HG02973 (cell line): ENCODE measurements around the gene PIAS1.
"Not testable (repeated sequence)": the region's sequence is repeated elsewhere in the genome, so short reads cannot be mapped to it uniquely, and the experiment has no call there.

ENCODE experiments used
- ATAC-seq: cut with Tn5 transposase; IDR thresholded peaks from one replicate; pipeline ENCODE4 v1.9.1; 2021; ENCODE audit warnings: moderate library complexity; ENCODE audit not compliant: unreplicated experiment

PIAS1 gene

DNA sequence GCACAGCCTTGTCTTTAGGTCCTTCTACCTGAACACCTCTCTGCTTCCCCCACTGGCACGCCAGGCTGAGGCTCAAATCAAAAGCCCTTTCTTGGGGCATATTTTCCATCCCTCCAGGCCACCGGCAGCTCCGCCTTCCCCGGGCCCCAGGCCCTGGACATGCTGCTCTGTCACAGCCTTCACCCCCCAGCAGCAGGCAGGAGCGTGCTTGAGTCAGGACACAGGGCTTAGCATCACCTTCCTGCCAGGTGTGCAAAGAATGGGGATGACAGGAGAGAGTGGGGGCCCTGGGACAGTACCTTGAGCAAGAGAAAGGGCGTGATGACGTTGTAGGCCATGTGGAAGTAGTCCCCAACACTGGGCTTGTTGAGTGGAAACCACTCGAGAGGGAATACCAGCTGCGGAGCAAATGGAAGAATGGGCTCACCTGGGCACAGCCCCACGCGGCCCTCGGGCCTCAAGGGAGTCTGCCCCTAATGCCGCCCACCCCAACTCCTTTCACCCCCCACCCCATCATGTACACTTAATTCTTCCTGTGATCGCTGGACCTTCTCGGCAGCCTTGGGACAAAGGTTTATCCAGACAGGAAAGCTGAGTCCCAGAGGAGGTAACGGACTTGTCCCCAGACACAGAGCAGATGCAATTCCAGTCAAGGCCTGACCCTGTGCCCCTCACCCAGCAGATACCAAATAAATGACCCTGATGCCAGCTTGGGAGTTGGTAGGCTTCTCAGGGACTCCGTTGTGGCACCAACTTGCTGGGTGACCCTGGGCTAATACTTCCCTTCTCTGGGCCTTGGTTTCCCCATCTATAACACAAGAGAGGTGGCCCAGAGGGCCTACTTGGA lies 160.1 kb downstream of the PIAS1 start:
- ATAC-seq = no peak

DNA sequence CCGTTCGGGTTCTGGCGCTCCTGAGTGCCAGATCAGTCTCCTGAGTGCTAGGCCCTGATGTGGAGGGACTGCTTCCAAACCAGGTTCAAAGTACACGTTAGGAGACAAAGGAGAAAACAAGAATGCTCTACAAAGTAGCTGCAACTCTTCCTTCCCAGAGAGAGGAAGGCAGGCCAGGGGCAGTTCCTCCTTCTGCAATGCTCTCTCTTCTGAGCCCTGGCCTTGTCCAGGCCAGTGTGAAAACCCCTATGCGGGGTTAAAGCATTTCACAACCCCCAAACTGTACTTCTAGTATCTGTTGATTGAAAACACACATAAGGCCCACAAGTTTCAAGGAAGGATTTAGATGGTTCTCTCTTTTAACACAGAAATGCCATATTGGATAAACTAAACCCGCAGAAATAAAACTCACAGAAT lies 160.7 kb downstream of the PIAS1 start:
- no peak for ATAC-seq

DNA sequence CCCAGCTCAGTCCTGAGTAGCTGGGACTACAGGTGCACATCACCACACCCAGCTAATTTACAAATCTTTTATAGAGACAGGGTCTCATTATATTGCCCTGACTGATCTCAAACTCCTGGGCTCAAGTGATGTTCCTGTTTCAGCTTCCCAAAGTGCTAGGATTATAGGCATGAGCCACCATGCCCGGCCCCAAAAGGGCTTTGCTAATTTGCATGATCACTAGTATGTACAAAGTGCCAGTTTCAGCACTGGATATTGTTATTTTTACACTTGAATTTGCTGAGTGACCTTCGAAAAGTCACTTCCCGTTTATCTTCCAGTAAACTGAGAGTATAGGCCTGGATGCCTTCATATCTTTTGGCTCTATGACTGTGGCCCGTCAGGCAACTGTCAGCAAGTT lies 163.2 kb downstream of the PIAS1 start:
- no peak for ATAC-seq

DNA sequence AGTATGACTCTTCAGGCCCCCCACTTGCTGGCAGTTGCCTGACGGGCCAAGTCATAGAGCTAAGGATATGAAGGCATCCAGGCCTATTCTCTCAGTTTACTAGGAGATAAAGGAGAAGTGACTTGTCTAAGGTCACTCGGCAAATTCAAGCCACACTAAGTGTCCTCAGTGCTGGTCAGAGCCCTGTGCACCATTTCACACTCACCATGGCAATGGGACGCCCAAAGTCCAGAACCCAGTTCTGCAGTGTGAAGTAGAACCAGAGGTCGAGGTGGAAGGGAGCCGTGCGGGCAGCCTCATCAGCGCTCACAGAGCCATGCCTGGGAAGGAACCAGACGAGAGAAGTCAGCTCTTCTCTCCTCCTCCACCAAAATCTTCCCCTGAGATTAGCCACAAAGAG lies 164.2 kb downstream of the PIAS1 start:
- ATAC-seq = no peak

DNA sequence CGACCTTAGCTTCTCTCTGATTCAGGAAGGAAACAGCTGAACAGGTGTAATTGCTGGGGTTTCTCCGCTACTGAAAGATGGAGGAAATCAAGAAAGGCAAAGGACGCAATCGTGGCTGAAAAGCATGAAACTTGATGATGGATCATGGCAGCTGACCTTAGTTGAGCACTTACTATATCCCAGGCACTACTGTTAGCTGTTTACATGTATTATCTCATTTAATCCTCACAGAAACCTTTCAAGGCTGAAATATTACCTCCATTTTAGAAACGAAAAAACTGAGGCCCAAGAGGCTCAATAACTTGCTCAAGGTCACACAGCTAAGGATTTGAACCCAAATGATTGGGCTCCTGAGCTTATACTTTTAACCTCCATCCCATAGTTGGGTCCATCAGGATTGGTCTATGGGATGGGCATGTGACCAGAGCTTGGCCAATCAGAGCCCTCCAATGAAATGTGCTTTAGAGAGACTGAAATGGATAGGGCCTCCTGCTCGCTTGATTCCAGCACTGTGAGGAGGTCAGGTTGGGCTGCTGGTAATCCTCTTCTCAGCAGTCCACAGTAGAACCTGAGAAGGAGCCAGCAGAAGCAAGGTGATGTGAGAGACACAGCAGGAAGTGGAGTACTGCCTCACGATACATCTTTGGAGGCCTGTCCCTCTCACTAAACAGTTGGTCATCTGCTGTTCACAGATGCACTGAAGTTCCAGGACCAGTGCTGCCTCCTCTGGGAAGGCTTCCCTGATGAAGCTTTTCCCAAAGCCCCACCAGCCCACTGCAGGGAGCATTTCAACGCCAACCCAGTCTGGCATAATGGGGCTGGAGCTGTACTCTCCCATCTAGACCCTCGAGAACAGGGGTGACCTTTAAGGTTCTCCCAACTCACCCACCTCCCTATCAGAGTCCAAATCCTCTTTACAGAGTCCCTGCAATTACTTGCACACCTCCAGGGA lies 165.0 kb downstream of the PIAS1 start:
- ATAC-seq = no peak

DNA sequence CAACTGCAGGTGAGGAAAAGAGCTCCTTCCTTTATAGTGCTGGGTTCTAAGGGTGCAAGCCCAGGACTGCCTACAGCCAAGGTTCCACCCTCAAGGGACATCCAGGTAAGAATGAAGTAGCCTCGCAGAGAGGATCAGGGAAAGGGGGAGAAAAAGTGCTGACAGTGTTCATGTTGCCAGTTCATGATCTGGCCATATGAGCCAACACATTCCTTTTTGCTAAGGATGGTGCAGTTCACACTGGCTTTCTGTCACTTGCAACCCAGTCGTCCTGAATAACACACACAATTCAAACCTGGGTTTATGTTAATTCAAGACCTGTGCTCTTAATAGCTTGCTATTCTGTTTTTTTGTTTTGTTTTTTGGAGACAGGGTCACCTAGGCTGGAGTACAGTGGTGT lies 166.4 kb downstream of the PIAS1 start:
- no peak for ATAC-seq

DNA sequence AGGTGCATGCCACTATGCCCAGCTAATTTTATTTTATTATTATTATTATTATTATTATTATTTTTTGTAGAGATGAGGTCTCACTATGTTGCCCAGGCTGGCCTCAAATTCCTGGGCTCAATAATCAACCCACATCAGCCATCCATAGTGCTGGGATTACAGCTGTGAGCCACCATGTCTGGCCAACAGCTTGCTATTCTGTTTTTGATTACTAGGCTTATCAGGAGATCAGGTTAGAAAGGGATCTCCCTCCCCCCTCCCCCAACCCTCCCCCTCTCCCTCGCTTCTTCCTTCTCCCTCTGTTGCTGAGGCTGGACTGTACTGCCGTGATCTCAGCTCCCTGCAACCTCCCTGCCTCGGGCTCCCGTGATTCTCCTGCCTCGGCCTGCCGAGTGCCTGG lies 166.9 kb downstream of the PIAS1 start:
- no peak for ATAC-seq

DNA sequence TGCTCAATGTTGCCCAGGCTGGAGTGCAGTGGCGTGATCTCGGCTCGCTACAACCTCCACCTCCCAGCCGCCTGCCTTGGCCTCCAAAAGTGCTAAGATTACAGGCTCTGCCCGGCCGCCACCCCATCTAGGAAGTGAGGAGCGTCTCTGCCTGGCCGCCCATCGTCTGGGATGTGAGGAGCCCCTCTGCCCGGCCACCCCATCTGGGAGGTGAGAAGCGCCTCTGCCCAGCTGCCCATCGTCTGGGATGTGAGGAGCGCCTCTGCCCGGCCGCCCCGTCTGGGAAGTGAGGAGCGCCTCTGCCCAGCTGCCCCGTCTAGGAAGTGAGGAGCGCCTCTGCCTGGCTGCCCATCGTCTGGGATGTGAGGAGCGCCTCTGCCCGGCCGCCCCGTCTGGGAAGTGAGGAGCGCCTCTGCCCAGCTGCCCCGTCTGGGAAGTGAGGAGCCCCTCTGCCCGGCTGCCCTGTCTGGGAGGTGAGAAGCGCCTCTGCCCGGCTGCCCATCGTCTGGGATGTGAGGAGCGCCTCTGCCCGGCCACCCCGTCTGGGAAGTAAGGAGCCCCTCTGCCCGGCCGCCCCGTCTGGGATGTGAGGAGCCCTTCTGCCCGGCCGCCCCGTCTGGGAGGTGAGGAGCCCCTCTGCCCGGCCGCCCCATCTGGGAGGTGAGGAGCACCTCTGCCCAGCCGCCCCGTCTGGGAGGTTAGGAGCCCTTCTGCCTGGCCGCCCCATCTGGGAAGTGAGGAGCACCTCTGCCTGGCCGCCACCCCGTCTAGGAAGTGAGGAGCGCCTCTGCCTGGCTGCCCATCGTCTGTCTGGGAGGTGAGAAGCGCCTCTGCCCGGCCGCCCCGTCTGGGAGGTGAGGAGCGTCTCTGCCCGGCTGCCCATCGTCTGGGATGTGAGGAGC lies 167.7 kb downstream of the PIAS1 start:
- not testable (repeated sequence) for ATAC-seq

DNA sequence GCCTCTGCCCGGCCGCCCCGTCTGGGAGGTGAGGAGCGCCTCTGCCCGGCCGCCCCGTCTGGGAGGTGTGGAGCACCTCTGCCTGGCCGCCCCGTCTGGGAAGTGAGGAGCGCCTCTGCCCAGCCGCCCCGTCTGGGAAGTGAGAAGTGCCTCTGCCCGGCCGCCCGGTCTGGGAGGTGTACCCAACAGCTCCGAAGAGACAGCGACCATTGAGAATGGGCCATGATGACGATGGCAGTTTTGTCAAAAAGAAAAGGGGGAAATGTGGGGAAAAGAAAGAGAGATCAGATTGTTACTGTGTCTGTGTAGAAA lies 168.3 kb downstream of the PIAS1 start:
- ATAC-seq = not testable (repeated sequence)

DNA sequence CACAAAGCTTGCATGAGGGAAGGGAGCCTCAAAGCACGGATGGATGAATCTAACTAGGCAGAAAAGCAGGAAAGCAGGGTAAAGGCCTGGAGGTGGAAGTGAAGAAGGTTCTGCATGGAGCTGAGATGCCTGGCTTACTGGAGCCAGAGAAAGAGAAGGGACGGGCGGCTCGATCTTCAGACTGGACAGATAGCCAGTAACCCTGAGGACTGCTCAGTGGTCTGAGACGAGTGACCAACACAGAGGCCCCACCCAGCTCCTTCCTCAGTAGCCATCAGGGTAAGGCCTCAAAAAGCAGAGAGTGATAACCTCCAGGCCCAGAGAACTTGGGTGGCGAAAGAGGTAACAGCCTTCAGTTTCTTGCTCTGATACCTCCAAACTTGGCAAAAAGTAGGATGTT lies 169.1 kb downstream of the PIAS1 start:
- ATAC-seq = no peak

DNA sequence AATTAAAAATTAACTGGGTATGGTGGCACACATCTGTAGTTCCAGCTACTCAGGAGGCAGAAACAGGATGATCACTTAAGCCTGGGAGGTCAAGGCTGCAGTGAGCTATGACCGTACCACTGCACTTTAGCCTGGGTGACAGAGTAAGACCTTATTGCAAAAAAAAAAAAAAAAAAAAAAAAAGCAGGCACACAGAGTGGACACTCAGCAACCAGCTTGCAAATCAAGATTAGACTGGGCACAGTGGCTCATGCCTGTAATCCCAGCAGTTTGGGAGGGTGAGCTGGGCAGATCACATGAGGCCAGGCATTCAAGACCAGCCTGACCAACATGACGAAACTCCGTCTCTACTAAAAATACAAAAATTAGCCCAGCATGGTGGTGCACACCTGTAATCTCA lies 170.0 kb downstream of the PIAS1 start:
- ATAC-seq = no peak

DNA sequence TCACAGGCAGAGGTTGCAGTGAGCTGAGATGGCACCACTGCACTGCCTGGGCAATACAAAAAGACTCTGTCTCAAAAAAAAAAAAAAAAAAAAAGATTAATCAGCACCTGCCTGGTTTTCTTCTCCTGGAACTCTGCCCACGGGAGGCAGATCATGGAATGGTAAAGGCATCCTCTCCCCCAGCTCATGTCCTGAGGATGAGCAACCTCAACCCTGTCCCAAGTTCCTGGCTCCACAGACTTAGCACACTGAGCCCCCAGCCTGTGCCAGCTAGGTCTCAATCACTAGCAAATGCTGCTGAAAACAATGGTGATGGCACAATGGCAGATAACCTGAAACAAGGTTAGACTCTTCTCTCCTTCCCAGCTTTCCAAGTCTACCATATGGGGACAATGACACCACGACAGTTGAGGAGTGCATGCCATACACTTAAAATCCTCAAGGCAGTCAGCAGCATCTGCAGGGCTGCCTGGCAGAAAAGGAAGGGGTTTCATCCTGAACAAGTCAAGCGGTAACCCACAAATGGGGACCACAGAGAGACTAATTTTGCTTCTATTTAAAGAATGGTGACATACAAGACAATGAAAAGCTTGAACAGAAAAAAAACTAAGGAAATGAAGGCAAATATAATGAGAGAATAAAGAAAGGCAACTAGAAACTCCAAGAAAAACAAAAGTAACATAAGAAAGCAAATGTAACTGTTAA lies 170.6 kb downstream of the PIAS1 start:
- no peak for ATAC-seq

DNA sequence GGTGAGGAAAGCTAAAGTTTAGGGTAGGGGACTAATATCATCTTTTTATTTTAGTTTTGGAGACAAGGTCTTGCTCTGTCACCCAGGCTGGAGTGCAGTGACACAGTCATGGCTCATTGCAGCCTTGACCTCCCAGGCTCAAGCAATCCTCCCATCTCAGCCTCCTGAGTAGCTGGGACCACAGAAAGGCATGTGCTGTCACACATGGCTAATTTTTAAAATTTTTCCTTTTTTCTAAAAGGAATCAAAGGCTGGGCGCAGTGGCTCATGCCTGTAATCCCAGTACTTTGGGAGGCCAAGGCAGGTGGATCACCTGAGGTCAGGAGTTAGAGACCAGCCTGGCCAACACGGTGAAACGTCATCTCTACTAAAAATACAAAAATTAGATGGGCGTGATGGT lies 171.3 kb downstream of the PIAS1 start:
- not testable (repeated sequence) for ATAC-seq

DNA sequence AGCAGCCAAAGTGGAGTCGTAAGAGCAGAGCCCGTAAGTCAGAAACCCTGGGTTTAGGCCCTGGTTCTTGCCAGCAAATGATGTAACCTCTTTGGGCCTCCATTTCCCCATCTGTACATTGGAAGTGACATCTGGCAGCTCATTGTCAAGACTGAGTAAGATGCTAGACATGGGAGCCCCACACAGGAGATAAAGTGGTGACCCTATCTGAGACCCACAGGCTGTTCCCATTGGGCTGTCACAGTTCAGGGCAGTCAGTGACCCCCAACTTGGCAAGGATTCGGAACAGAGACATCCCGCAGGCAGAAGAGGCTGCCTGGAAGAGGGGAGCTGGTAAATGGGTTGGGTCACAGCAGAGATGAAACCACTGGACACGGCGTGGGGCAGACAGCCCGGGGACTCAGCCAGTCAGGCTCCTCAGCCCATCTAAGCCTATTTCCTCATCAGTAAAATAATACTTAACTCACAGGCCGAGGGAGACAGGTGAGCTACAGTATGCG lies 173.6 kb downstream of the PIAS1 start:
- ATAC-seq = no peak

DNA sequence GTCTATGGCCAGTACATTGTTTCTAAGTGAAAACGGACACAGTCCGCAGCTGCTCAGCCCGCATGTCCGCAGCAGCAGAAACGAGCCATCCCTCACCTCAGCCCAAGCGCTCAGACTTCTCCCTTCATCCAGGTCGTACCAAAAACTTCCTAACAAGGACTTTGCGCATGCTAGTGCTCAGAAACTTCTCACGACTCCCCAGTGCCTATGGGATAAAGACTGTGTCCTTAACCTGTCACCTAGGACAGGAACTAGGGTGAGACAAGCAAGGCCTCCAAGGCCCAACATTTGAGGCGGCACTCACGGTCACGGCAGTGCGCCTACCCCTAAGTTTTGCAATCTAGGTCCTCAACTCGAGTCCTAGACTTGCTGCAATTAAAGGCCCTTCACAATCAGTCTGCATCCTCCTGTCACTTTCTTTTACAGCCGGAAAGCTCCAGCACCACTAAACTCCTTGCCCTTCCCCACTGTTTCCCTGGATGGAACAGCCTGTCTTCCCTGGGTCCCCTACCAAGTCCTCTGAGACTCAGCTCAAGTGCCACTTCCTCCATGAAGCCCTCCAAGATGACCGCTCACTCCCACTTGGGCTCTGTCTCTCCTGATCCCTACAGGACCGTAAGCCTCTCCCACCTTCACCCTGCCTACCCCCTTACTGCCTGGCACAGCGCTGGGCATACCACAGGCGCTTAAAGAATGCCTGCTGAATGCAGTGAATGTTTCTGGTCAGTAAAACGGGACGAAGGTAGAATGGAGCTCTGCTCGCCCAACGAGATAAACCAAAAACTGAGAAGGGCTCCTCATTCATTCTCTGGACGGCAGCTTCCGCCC lies 174.2 kb downstream of the PIAS1 start:
- no peak for ATAC-seq

DNA sequence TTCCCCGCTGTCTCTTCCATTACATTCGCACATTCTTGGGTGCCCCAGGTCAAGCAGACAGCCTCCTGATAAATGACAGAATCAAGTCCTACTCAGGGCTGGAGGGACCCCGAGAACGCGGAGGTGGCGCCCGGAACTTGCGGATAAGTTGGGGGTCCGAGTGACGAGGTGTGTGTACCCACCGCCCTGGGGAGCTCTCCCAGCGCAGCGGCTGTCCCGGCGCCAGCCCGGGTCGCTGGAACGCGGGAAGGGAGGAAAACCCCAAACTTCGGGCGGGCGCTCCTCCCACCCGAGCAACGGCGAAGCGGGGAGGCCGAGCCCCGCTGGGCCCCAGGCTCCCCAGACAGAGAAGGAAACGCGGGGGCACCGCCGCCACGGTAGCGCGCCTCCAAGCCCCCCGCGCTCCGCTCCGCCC lies 174.9 kb downstream of the PIAS1 start:
- no peak for ATAC-seq

DNA sequence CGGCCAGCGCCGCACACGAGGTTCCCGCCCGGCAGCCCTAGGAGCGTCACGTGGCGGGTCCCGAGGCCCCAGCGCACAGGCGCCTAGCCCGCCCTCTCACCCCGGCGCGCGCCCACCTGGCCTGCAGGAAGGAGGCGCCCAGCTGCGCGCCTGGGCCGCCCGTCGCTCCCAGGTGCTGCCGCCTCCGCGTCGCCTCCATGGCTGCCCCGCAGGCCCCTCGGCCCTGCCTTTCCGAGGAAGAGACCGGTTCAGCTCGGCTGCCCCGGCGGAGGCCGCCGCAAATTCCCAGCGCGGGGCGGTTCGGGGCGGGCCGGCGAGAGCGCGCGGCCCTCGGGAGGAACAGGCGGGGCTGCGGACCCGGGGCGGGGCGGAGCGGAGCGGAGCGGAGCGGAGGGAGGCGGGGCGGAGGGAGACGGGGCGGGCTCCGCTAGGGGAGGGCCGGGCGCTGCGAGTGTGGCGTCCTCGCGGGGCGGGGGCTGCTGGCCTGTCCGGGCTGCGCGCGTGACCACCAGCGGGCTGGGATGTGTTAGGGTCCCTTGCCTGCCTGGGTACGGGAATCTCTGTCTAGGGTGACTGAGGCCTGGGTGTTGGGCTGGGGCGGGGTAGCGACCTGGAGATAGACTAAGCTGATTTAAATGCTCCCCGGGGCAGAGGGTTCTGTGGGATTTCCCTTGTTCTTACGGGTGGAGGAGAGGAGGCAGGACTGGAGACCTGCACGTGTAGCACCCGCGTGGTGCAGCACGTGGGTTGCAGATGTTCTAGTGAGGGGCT lies 175.5 kb downstream of the PIAS1 start, which contains the start of gene CLN6:
Gene CLN6 (minus strand): TSS at position 343 of the 771 bp plus-strand sequence. CDS start 144 bp downstream, at position 199.
- peak; percentile 60 for ATAC-seq
